Epithelial cell of proximal tubule (primary cell): ENCODE measurements around the gene RNASET2. TPM values are rescaled to one million over a fixed set of nuclear protein-coding genes. Genes with fewer than 3 reads are reported as not detected.

Experiments used
- DNase-seq: peaks from one replicate; pipeline ENCODE4 v3.0.0-alpha.2; 2011; ENCODE audit warnings: low read depth
- H3K4me3 ChIP-seq: 2 replicates; pipeline ENCODE4 v1.5.1; 2011; ENCODE audit warnings: low read depth, mild to moderate bottlenecking, low read length
- CTCF ChIP-seq: conservative IDR thresholded peaks from 2 replicates; pipeline ENCODE4 v1.5.1; 2012; ENCODE audit warnings: low read depth, mild to moderate bottlenecking, low read length
- total RNA-seq: library from RNA; depleted of rRNA; stranded (reverse); fragments of >200 nt; gene quantifications from 2 replicates; pipeline ENCODE4 v1.2.3, GENCODE V29; 2015

RNASET2 gene
- total RNA-seq, 1 donor from 2014 or later: 358 TPM

DNA sequence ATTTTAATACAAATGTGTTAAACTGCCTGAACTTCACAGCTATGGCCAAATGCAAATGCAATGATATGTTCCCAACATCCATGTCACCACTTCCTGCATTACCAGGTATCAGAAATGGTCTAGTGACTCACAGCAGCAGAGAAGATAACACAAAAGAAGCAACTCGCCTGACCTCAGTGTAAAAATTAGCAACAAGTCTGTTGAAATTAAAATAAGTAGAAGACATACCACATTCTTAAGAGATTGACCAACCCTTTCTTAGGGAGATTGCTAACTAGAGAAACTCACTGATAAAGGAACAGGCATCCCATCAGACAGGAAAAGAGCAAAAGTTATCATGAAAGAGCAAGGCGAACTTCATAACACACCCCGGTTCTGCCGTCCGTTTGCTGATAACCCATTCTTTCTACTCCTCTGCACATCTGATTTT lies 45.1 kb downstream of the RNASET2 start:
- DNase-seq: no peak
- no peak overlapping the region for H3K4me3 ChIP-seq
- no peak for TF ChIP-seq CTCF

GRCh38 chr6:166910601-166911000 lies 45.7 kb downstream of the RNASET2 start:
- no peak for TF ChIP-seq CTCF
- no peak overlapping the region for H3K4me3 ChIP-seq
- DNase-seq: no peak

GRCh38 chr6:166908811-166909210 lies 47.5 kb downstream of the RNASET2 start:
- no peak overlapping the region for H3K4me3 ChIP-seq
- TF ChIP-seq CTCF: no peak

GRCh38 chr6:166907871-166908806 lies 48.2 kb downstream of the RNASET2 start:
- no peak for TF ChIP-seq CTCF
- H3K4me3 ChIP-seq: no peak overlapping the region
- no peak for DNase-seq

More at GRCh38 chr6:166908811-166909210, 47.5 kb downstream of the RNASET2 start:
- DNase-seq: no peak

DNA sequence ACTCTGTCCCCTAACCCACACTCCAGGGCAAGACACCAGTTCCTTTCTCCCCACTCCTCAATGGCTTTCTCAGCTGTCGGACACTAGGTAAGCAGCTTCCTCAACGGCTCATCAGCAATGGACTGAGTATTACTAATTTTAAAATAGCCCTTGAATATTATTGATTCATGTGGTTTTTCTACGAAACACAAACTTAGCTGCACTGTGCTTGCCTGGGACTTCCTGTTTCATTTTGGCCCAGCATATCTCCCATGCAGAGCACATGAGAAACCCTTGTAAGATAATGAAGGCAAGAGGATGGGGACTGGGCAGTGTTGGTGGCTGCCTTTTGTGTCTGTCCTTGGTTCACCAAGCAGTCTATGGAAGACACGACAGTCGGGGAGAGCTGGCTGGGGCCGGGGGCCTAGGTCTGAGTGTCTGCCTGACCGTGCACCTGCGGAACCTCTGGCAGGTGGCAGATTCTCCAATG lies 48.9 kb downstream of the RNASET2 start:
- TF ChIP-seq CTCF: no peak
- no peak overlapping the region for H3K4me3 ChIP-seq
- no peak for DNase-seq

DNA sequence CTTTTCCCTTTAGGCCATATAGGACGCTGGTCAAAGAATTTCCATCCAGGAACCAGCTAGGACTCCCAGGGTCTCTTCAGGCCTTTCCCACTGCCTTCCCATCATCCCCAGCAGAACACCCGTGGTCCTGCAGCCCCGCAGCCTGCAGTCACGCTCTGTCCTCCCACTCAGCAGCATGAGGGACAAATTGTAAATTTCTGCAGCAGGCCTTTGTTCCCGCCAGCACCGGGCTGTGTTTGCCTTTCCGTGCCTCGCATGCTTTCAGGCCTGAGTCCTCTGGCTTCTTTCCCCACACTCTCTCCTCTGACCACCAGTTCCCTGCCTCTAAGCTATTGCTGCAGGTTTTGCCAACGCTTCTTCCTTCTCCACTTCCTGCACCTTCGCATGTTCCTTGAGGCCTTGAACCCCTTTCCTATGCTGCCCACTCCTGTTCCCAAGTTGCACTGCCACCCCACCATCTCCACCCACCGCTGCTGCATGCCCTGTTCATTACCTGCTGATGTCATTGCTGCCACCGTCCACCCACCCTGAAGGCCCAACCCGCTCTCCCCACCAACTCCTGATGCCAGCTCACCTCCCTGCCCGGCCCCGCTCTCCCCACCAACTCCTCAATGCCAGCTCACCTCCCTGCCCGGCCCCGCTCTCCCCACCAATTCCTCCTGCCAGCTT lies 49.8 kb downstream of the RNASET2 start:
- DNase-seq: no peak
- no peak for TF ChIP-seq CTCF
- no peak overlapping the region for H3K4me3 ChIP-seq
